ENCODE measurements around the gene CAMP. TPM values are rescaled to one million over a fixed set of nuclear protein-coding genes. Genes with fewer than 3 reads are reported as not detected.

Gene CAMP
- total and polyA plus RNA-seq, 7 donors: 1.1 to 1.2 TPM; not detected in 5

DNA sequence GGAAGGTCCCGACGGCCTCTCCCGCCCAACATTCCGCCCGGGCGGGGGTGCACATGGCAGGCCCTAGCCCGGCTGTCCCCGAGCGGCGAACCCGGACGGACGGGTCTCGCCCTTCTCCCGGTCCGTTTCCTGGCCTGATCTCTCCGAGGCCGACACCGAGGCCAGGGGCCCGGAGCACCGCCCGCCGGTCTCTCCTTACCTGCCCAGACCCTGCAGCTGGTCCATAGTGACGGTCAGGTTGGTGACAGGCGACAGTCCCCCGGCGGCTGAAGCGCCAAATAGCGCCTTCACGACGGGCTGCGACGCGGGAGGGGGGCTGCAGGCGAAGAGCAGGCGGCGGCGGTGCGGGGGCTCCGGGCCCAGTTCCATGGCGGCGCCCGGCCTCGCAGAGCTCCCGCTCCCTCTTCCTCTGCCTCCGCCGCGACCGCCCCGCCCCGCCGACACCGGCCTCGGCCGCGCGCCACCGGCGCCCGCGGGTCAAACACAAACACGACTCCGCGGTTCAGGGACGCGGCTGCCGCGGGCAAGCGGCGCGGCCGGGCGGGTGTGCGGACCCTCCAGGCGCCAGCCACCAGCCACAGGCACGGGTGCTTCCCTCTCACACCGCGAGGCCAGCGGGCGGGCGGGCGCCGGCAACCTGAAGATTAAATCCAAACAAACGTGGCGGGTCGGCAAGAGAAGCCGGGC, 35.6 kb upstream of the CAMP start:
- H3K27me3 ChIP-seq: peaks cover 0 to 4% (median 0%) of the 10 kb centered on the region in 3 donors
- H3K9me3 ChIP-seq: no peaks in the 10 kb centered on the region
- H3K36me3 ChIP-seq: no peaks in the 10 kb centered on the region
- 0 to 1% methylated on average over 87 of the region's 87 CpGs for WGBS, 2 donors
- peaks cover 0 to 17% (median 14%) of the 10 kb centered on the region in 4 donors for H3K4me1 ChIP-seq
- DNase-seq: no peak
- intact Hi-C loops (cut with DNase I): loop anchor here (2.0 kb wide), 1 partner anchor 53 kb away; the partner anchor contains the start of gene ZNF589
- peak overlapping the region; percentile 15 to 74 (median 34) for H3K27ac ChIP-seq
- TF ChIP-seq, protein P1, sequence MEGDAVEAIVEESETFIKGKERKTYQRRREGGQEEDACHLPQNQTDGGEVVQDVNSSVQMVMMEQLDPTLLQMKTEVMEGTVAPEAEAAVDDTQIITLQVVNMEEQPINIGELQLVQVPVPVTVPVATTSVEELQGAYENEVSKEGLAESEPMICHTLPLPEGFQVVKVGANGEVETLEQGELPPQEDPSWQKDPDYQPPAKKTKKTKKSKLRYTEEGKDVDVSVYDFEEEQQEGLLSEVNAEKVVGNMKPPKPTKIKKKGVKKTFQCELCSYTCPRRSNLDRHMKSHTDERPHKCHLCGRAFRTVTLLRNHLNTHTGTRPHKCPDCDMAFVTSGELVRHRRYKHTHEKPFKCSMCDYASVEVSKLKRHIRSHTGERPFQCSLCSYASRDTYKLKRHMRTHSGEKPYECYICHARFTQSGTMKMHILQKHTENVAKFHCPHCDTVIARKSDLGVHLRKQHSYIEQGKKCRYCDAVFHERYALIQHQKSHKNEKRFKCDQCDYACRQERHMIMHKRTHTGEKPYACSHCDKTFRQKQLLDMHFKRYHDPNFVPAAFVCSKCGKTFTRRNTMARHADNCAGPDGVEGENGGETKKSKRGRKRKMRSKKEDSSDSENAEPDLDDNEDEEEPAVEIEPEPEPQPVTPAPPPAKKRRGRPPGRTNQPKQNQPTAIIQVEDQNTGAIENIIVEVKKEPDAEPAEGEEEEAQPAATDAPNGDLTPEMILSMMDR (IDR thresholded peaks at IDR 0.05): no peak
- TF ChIP-seq POLR2A (IDR thresholded peaks at IDR 0.05): no peak
- no peak for TF ChIP-seq EP300 (IDR thresholded peaks at IDR 0.05)
- no peak for TF ChIP-seq POLR2AphosphoS5 (IDR thresholded peaks at IDR 0.05)
- peak overlapping the region; percentile 46 to 73 (median 68) for H3K4me3 ChIP-seq

DNA sequence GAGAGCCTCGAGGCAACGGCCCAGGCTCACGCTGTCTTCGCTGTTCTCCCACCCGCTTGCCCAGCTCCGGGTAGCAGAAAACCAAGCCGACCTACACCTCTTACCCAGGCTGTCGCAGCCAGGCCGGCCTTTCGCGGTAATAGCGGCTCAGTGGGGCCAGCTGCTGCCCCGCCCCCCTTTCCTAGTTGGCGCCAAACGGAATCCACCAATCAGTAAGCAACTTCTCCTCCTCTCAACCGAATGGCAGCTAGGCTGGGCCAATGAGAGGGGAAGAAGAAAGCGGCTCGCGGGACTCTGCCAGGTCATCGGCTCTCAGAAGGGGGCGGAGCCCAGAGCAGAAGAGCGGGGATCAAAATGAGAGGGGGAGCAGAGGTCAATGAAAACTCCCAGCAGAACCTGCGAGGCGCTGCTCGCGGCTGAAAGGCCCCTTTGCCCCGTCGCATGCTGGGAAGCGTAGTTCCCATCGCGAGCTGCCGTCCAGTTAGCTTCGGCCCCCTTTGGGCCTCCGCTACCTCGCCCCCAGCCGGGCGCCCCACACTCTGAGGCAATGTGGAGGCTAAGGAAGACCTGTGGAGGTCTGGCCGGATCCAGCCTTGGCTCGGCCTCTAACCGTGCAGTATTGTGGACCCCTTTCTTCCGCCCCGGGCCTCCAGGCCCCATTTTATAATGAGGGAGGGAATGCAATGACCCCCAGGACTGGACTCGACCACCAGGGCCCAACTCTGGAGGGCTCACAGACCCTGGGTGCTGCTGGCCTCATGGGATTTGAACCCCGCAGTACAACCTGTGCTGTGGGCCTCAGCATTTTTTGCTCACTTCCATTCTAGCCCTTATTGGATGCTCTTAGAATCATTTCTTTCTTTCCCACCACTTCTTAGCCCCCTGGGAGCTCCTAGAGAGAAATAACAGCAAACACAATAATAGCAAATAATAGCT, 34.8 kb upstream of the CAMP start, which contains the start of gene CDC25A:
CDC25A (minus strand) TSS at position 152 of the 936 bp plus-strand sequence. CDS start 470 bp downstream, outside the sequence.
- intact Hi-C loops (cut with DNase I): loop anchor here (2.0 kb wide), 1 partner anchor 52 kb away; the partner anchor contains the start of gene ZNF589
- peak; percentile 98 for DNase-seq
- no peaks in the 10 kb centered on the region for H3K9me3 ChIP-seq
- no peaks in the 10 kb centered on the region for H3K36me3 ChIP-seq
- peak within 1 kb of the TSS; percentile 46 to 73 (median 68) for H3K4me3 ChIP-seq
- peak within 1 kb of the TSS; percentile 42 to 74 (median 66) for H3K27ac ChIP-seq
- peaks cover 0 to 17% (median 14%) of the 10 kb centered on the region in 4 donors for H3K4me1 ChIP-seq
- 7 to 9% methylated on average over 44 of the region's 44 CpGs for WGBS, 2 donors
- TF ChIP-seq EP300 (IDR thresholded peaks at IDR 0.05) (no peak), POLR2AphosphoS5 (IDR thresholded peaks at IDR 0.05) (peak in 3 of 4 donors; percentile 17 to 65 (median 46))
- H3K27me3 ChIP-seq: peaks cover 0 to 4% (median 0%) of the 10 kb centered on the region in 3 donors

DNA sequence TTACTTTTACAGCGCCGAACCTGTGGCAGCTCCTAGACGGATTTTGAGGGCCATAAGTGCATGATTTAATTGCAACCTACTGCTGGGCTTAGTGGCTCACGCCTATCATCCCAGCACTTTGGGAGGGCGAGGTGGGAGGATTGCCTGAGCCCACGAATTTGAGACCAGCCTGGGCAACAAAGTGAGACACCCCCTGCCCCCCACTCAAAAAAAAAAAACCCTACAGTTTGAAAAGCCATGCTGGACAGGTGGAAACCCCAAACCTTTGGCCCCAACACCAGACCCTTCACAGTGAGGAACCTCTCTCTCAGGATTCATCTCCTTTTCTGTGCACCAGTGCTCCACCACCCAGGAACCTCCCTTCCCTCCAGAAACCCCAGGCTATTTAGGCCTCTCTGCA, 34.0 kb upstream of the CAMP start:
- Histone ChIP-seq H3K27ac (no peak overlapping the region), H3K9me3 (no peaks in the 10 kb centered on the region), H3K4me1 (peaks cover 0 to 17% (median 14%) of the 10 kb centered on the region in 4 donors), H3K36me3 (no peaks in the 10 kb centered on the region), H3K4me3 (no peak overlapping the region), H3K27me3 (peaks cover 0 to 4% (median 0%) of the 10 kb centered on the region in 3 donors)
- TF ChIP-seq POLR2A (IDR thresholded peaks at IDR 0.05) (no peak), POLR2AphosphoS5 (IDR thresholded peaks at IDR 0.05) (no peak), EP300 (IDR thresholded peaks at IDR 0.05) (no peak)
- TF ChIP-seq, protein P1 (IDR thresholded peaks at IDR 0.05): no peak
- DNase-seq: no peak
- WGBS, 2 donors: 72 to 86% methylated on average over 6 of the region's 6 CpGs
- intact Hi-C loops (cut with DNase I): loop anchor here (2.0 kb wide), 1 partner anchor 51 kb away; the partner anchor contains the start of gene ZNF589

DNA sequence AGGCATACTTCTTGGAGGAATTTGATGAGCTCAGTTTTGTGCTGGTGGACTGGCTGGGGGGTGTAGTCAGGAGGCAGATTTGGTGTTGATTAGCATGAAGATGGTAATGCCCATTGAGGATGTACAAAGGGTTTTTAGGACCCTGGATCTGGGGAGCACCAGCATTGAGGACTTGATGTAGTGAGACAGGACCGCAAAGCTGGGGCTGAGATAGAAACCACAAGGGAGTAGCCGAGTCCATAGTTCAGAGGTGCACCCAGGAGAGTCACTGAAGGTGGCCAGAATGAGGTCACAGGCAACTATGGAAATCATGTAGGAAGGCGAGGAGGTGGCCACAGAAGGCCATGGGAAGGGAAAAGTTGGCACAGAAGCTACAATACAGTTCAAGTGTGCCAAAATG, 32.4 kb upstream of the CAMP start:
- H3K4me3 ChIP-seq: no peak overlapping the region
- WGBS, 2 donors: 42 to 80% methylated on average over 3 of the region's 3 CpGs
- DNase-seq: no peak
- intact Hi-C loops (cut with DNase I): loop anchor here (10.0 kb wide), 1 partner anchor 244 kb away; the partner anchor contains the start of gene PLXNB1
- no peaks in the 10 kb centered on the region for H3K9me3 ChIP-seq
- H3K27ac ChIP-seq: no peak overlapping the region
- TF ChIP-seq POLR2AphosphoS5 (IDR thresholded peaks at IDR 0.05) (no peak), EP300 (IDR thresholded peaks at IDR 0.05) (no peak), POLR2A (IDR thresholded peaks at IDR 0.05) (no peak)
- TF ChIP-seq, protein P1 (IDR thresholded peaks at IDR 0.05): no peak
- peaks cover 0 to 2% (median 0%) of the 10 kb centered on the region in 3 donors for H3K27me3 ChIP-seq
- peaks cover 0 to 17% (median 14%) of the 10 kb centered on the region in 4 donors for H3K4me1 ChIP-seq
- H3K36me3 ChIP-seq: no peaks in the 10 kb centered on the region

All from sigmoid colon (tissue), 7 donors.